ENCODE measurements around the gene PRSS48.
"Not testable (repeated sequence)": the region's sequence is repeated elsewhere in the genome, so short reads cannot be mapped to it uniquely, and the experiment has no call there.

PRSS48 gene

DNA sequence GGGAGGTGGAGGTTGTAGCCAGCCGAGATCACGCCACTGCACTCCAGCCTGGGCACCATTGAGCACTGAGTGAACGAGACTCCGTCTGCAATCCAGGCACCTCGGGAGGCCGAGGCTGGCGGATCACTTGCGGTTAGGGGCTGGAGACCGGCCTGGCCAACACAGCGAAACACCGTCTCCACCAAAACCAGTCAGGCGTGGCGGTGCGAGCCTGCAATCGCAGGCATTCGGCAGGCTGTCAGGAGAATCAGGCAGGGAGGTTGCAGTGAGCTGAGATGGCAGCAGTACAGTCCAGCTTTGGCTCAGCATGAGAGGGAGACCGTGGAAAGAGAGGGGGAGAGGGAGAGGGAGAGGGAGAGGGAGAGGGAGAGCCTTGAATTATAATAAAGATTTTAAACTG, 21.3 kb upstream of the PRSS48 start:
- H2BK5ac ChIP-seq (ENCODE audit: low read length); H4K8ac ChIP-seq (ENCODE audit: low read depth, low read length); H3K36me3 ChIP-seq (ENCODE audit: control insufficient read depth, insufficient read depth, low read length); H3K9ac ChIP-seq (ENCODE audit: low read length); H2AK5ac ChIP-seq (ENCODE audit: low read length); H3K4me2 ChIP-seq (ENCODE audit: low read length); H4K5ac ChIP-seq (ENCODE audit: low read length); H3K18ac ChIP-seq (ENCODE audit: low read length); H2BK120ac ChIP-seq (ENCODE audit: low read depth, low read length); DNase-seq; H3K79me2 ChIP-seq (ENCODE audit: control insufficient read depth, insufficient read depth, low read length); H2BK15ac ChIP-seq (replicated peaks; ENCODE audit: low read depth); H3K4me3 ChIP-seq (ENCODE audit: low read length); H3K79me1 ChIP-seq (ENCODE audit: low read length); H3K4me1 ChIP-seq (ENCODE audit: control insufficient read depth, low read depth, low read length); H3K27ac ChIP-seq (ENCODE audit: low read depth, low read length); H3K56ac ChIP-seq (ENCODE audit: low read length); H3K4ac ChIP-seq (ENCODE audit: low read depth, low read length); H3K27me3 ChIP-seq (ENCODE audit: insufficient read depth, low read length, poor library complexity); H3K23ac ChIP-seq (ENCODE audit: low read length): not testable (repeated sequence)
- WGBS (ENCODE audit: extremely low coverage, insufficient coverage, low lambda C conversion rate) = no CpG with 5 or more reads among the region's 17 CpGs

DNA sequence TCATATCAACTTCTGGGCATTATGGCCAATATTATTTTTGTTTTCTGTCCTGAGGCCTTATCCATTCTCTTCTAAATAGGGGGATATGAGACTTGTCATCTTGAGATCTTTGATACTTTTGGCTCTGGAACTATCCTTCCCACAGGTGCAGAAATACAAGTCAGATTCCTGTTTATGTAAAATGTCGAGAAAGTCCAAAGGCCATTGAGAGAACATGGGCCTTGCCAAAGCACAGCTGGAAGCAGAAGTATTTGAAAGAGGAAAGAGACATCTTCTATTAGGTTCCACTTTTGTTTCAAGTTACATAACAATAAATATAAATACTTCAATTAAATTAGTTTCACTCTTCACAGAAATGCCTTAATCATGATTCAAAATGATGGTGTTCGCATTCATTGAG, 20.8 kb upstream of the PRSS48 start:
- H3K23ac ChIP-seq (ENCODE audit: low read length) = no peak overlapping the region
- no peak overlapping the region for H3K4me2 ChIP-seq (ENCODE audit: low read length)
- no peaks in the 10 kb centered on the region for H3K27me3 ChIP-seq (ENCODE audit: insufficient read depth, low read length, poor library complexity)
- H3K56ac ChIP-seq (ENCODE audit: low read length) = no peak overlapping the region
- no peak overlapping the region for H3K4ac ChIP-seq (ENCODE audit: low read depth, low read length)
- H3K9ac ChIP-seq (ENCODE audit: low read length) = no peak overlapping the region
- no peak for DNase-seq
- H2BK15ac ChIP-seq (replicated peaks; ENCODE audit: low read depth) = no peak overlapping the region
- no peaks in the 10 kb centered on the region for H3K36me3 ChIP-seq (ENCODE audit: control insufficient read depth, insufficient read depth, low read length)
- H3K4me3 ChIP-seq (ENCODE audit: low read length) = no peak overlapping the region
- H3K18ac ChIP-seq (ENCODE audit: low read length) = no peak overlapping the region
- no peak overlapping the region for H4K8ac ChIP-seq (ENCODE audit: low read depth, low read length)
- H3K27ac ChIP-seq (ENCODE audit: low read depth, low read length) = no peak overlapping the region
- no peak overlapping the region for H4K5ac ChIP-seq (ENCODE audit: low read length)
- no CpG with 5 or more reads among the region's 2 CpGs for WGBS (ENCODE audit: extremely low coverage, insufficient coverage, low lambda C conversion rate)
- H3K79me2 ChIP-seq (ENCODE audit: control insufficient read depth, insufficient read depth, low read length) = peaks cover 3% of the 10 kb centered on the region
- H2BK120ac ChIP-seq (ENCODE audit: low read depth, low read length) = no peak overlapping the region
- no peak overlapping the region for H2BK5ac ChIP-seq (ENCODE audit: low read length)
- H3K79me1 ChIP-seq (ENCODE audit: low read length) = peaks cover 7% of the 10 kb centered on the region
- H2AK5ac ChIP-seq (ENCODE audit: low read length) = no peak overlapping the region
- no peaks in the 10 kb centered on the region for H3K4me1 ChIP-seq (ENCODE audit: control insufficient read depth, low read depth, low read length)

DNA sequence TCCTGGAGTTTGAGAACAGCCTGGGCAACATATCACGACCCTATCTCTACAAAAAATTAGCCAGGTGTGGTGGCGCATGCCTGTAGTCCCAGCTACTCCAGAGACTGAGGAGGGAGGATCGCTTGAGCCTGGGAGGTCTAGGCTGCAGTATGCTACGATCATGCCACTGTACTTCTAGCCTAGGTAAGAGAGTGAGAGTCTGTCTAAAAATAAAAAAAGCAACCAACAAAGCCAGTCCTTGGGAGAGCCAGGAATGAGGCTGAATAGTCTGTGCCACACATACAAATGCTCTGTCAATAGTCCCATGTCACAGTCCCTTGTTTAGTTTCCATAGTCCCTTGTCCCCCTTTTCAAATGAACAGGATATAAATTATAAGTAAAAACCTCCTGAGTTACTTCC, 19.3 kb upstream of the PRSS48 start:
- no peak overlapping the region for H3K23ac ChIP-seq (ENCODE audit: low read length)
- no peak overlapping the region for H3K27ac ChIP-seq (ENCODE audit: low read depth, low read length)
- no peak overlapping the region for H2BK15ac ChIP-seq (replicated peaks; ENCODE audit: low read depth)
- H4K8ac ChIP-seq (ENCODE audit: low read depth, low read length) = no peak overlapping the region
- no CpG with 5 or more reads among the region's 4 CpGs for WGBS (ENCODE audit: extremely low coverage, insufficient coverage, low lambda C conversion rate)
- no peak overlapping the region for H2BK120ac ChIP-seq (ENCODE audit: low read depth, low read length)
- H3K36me3 ChIP-seq (ENCODE audit: control insufficient read depth, insufficient read depth, low read length) = no peaks in the 10 kb centered on the region
- H3K27me3 ChIP-seq (ENCODE audit: insufficient read depth, low read length, poor library complexity) = no peaks in the 10 kb centered on the region
- H3K4me2 ChIP-seq (ENCODE audit: low read length) = no peak overlapping the region
- no peak for DNase-seq
- H3K4me1 ChIP-seq (ENCODE audit: control insufficient read depth, low read depth, low read length) = no peaks in the 10 kb centered on the region
- H3K56ac ChIP-seq (ENCODE audit: low read length) = no peak overlapping the region
- H3K18ac ChIP-seq (ENCODE audit: low read length) = no peak overlapping the region
- peaks cover 8% of the 10 kb centered on the region for H3K79me1 ChIP-seq (ENCODE audit: low read length)
- peaks cover 2% of the 10 kb centered on the region for H3K79me2 ChIP-seq (ENCODE audit: control insufficient read depth, insufficient read depth, low read length)
- H4K5ac ChIP-seq (ENCODE audit: low read length) = no peak overlapping the region
- H2AK5ac ChIP-seq (ENCODE audit: low read length) = no peak overlapping the region
- H3K4ac ChIP-seq (ENCODE audit: low read depth, low read length) = no peak overlapping the region
- no peak overlapping the region for H3K9ac ChIP-seq (ENCODE audit: low read length)
- H3K4me3 ChIP-seq (ENCODE audit: low read length) = no peak overlapping the region
- H2BK5ac ChIP-seq (ENCODE audit: low read length) = no peak overlapping the region

DNA sequence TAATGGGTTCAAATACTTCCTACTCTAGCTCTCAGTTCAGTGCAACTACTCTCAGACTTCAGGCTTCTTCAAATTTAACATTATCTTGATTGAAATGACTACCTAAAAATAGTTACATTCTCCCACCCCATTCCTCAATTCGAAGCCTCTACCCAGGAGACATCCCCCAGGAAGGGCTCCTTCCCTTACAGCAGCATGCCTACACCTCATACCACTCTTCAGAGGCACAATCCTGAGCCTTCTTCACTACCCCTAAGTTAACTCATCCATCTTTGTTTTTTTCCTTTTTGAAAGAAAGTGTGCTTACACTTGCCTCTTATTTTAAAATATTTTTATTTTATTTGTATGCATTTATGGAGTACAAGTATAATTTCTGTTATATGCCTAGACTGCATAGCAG, 17.2 kb upstream of the PRSS48 start:
- Histone ChIP-seq H4K5ac (ENCODE audit: low read length) (no peak overlapping the region), H3K36me3 (ENCODE audit: control insufficient read depth, insufficient read depth, low read length) (no peaks in the 10 kb centered on the region), H3K4ac (ENCODE audit: low read depth, low read length) (no peak overlapping the region), H3K27me3 (ENCODE audit: insufficient read depth, low read length, poor library complexity) (no peaks in the 10 kb centered on the region), H3K79me2 (ENCODE audit: control insufficient read depth, insufficient read depth, low read length) (peaks cover 2% of the 10 kb centered on the region), H4K8ac (ENCODE audit: low read depth, low read length) (no peak overlapping the region), H3K27ac (ENCODE audit: low read depth, low read length) (no peak overlapping the region), H3K18ac (ENCODE audit: low read length) (no peak overlapping the region), H3K9ac (ENCODE audit: low read length) (no peak overlapping the region), H3K4me2 (ENCODE audit: low read length) (no peak overlapping the region), H3K4me3 (ENCODE audit: low read length) (no peak overlapping the region), H3K23ac (ENCODE audit: low read length) (no peak overlapping the region), H3K4me1 (ENCODE audit: control insufficient read depth, low read depth, low read length) (no peaks in the 10 kb centered on the region), H3K56ac (ENCODE audit: low read length) (no peak overlapping the region), H2BK5ac (ENCODE audit: low read length) (no peak overlapping the region), H3K79me1 (ENCODE audit: low read length) (peaks cover 8% of the 10 kb centered on the region), H2BK120ac (ENCODE audit: low read depth, low read length) (no peak overlapping the region), H2BK15ac (replicated peaks; ENCODE audit: low read depth) (no peak overlapping the region), H2AK5ac (ENCODE audit: low read length) (no peak overlapping the region)
- no CpG with 5 or more reads among the region's 1 CpG for WGBS (ENCODE audit: extremely low coverage, insufficient coverage, low lambda C conversion rate)
- no peak for DNase-seq

DNA sequence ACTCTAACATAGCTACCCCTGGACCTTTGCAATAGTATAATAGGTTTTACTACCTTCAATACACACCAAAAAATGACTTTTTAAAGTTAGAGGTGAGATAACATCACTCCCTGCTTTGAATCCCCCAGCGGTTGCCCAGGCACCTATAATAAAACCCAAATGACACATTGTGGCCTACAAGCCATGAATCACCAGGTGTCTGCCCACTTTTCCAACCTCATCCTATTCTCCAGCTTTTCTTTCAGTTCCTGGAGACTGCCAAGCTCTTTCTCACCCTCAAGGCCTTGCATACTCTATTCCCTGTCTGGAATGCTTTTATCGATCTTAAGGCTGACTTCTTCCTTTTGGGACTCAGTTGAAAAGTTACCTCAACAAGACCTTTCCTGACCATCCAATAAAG, 16.4 kb upstream of the PRSS48 start:
- Histone ChIP-seq H3K27me3 (ENCODE audit: insufficient read depth, low read length, poor library complexity) (no peaks in the 10 kb centered on the region), H2AK5ac (ENCODE audit: low read length) (no peak overlapping the region)
- WGBS (ENCODE audit: extremely low coverage, insufficient coverage, low lambda C conversion rate) = no CpG with 5 or more reads among the region's 2 CpGs

DNA sequence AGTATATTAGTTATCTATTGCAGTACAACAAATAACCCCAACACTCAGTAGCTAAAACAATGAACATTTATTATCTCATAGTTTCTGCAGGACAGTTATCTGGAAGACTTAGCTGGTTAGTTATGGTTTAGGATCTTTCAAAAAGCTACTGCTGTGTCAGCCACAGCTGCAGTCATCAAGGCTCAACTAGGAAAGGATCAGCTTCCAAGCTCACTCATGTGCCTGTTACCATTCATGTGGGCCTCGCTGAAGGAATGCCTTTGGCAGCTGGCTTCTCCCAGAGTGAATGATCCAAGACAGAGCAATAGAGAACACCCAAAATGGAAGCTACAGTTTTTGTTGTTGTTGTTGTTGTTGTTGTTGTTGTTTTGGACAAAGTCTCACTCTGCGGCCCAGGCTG, 13.5 kb upstream of the PRSS48 start:
- no CpG with 5 or more reads among the region's 2 CpGs for WGBS (ENCODE audit: extremely low coverage, insufficient coverage, low lambda C conversion rate)
- no peaks in the 10 kb centered on the region for H3K27me3 ChIP-seq (ENCODE audit: insufficient read depth, low read length, poor library complexity)

More for the DNA sequence above, 16.4 kb upstream of the PRSS48 start:
- no peak overlapping the region for H3K4me2 ChIP-seq (ENCODE audit: low read length)
- H3K4ac ChIP-seq (ENCODE audit: low read depth, low read length) = no peak overlapping the region
- H3K9ac ChIP-seq (ENCODE audit: low read length) = no peak overlapping the region
- no peak overlapping the region for H2BK120ac ChIP-seq (ENCODE audit: low read depth, low read length)
- no peak overlapping the region for H4K5ac ChIP-seq (ENCODE audit: low read length)
- no peak overlapping the region for H2BK15ac ChIP-seq (replicated peaks; ENCODE audit: low read depth)
- no peak overlapping the region for H3K4me3 ChIP-seq (ENCODE audit: low read length)
- no peak overlapping the region for H2BK5ac ChIP-seq (ENCODE audit: low read length)
- no peaks in the 10 kb centered on the region for H3K36me3 ChIP-seq (ENCODE audit: control insufficient read depth, insufficient read depth, low read length)
- H3K56ac ChIP-seq (ENCODE audit: low read length) = no peak overlapping the region
- H3K79me2 ChIP-seq (ENCODE audit: control insufficient read depth, insufficient read depth, low read length) = peaks cover 2% of the 10 kb centered on the region
- H3K27ac ChIP-seq (ENCODE audit: low read depth, low read length) = no peak overlapping the region
- no peaks in the 10 kb centered on the region for H3K4me1 ChIP-seq (ENCODE audit: control insufficient read depth, low read depth, low read length)
- DNase-seq = no peak
- H3K18ac ChIP-seq (ENCODE audit: low read length) = no peak overlapping the region
- H3K79me1 ChIP-seq (ENCODE audit: low read length) = peaks cover 8% of the 10 kb centered on the region
- no peak overlapping the region for H4K8ac ChIP-seq (ENCODE audit: low read depth, low read length)
- H3K23ac ChIP-seq (ENCODE audit: low read length) = no peak overlapping the region

More for the DNA sequence above, 13.5 kb upstream of the PRSS48 start:
- Histone ChIP-seq H3K36me3 (ENCODE audit: control insufficient read depth, insufficient read depth, low read length) (no peaks in the 10 kb centered on the region), H3K79me1 (ENCODE audit: low read length) (peaks cover 11% of the 10 kb centered on the region), H3K4ac (ENCODE audit: low read depth, low read length) (no peak overlapping the region), H3K9ac (ENCODE audit: low read length) (no peak overlapping the region), H4K5ac (ENCODE audit: low read length) (no peak overlapping the region), H3K18ac (ENCODE audit: low read length) (no peak overlapping the region), H3K4me1 (ENCODE audit: control insufficient read depth, low read depth, low read length) (no peaks in the 10 kb centered on the region), H2BK120ac (ENCODE audit: low read depth, low read length) (no peak overlapping the region), H2BK5ac (ENCODE audit: low read length) (no peak overlapping the region), H3K4me2 (ENCODE audit: low read length) (no peak overlapping the region), H3K79me2 (ENCODE audit: control insufficient read depth, insufficient read depth, low read length) (no peaks in the 10 kb centered on the region), H3K27ac (ENCODE audit: low read depth, low read length) (no peak overlapping the region), H3K23ac (ENCODE audit: low read length) (no peak overlapping the region), H4K8ac (ENCODE audit: low read depth, low read length) (no peak overlapping the region), H3K56ac (ENCODE audit: low read length) (no peak overlapping the region), H3K4me3 (ENCODE audit: low read length) (no peak overlapping the region), H2AK5ac (ENCODE audit: low read length) (no peak overlapping the region), H2BK15ac (replicated peaks; ENCODE audit: low read depth) (no peak overlapping the region)
- no peak for DNase-seq
